ENCODE measurements around the gene SNX19. TPM values are rescaled to one million over a fixed set of nuclear protein-coding genes. Genes with fewer than 3 reads are reported as not detected.
A peak's percentile ranks its signal among the peaks of the same experiment; 100 is the strongest.

Gene SNX19
- polyA plus RNA-seq, 1 donor from 2014 or later = 25.1 TPM

- peaks cover 0 to 1% (median 0%) of the 10 kb centered on the region in 3 donors for H3K9me3 Mint-ChIP-seq
- H3K27me3 Mint-ChIP-seq = peaks cover 4% of the 10 kb centered on the region
These were observed 86.3 kb downstream of the SNX19 start for GRCh38 chr11:130829920-130830511.

DNA sequence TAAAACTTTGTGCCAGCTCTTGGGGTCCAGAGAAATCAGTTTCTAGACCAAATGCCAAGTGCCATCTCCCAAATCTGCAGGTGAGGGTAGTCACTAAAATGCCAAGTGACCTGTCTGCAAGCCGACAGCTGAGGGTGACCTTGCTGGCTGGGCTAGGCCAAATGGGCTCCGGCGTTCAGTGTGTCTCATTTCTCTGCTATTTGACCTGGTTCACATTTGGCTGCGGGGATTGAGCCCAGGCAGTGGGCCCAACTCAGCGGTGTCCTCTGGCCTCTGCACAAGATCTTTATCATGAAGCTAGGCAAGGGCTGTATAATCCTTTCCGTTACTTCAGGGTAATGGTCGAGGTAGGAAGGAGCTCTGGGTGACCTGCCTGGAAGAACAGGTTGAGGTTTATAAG is 87.5 kb downstream of the SNX19 start:
- Mint-ChIP-seq H3K36me3 (peaks cover 2% of the 10 kb centered on the region), H3K4me3 (no peak overlapping the region), H3K27ac (no peak overlapping the region), H3K4me1 (peaks cover 0 to 1% (median 0%) of the 10 kb centered on the region in 3 donors), H3K9me3 (no peaks in the 10 kb centered on the region), H3K27me3 (peaks cover 4% of the 10 kb centered on the region)

More at GRCh38 chr11:130829920-130830511, 86.3 kb downstream of the SNX19 start:
- H3K27ac Mint-ChIP-seq = no peak overlapping the region
- H3K36me3 Mint-ChIP-seq = peaks cover 2% of the 10 kb centered on the region
- H3K4me1 Mint-ChIP-seq = peaks cover 0 to 1% (median 0%) of the 10 kb centered on the region in 3 donors
- H3K4me3 Mint-ChIP-seq = peak overlapping the region in 1 of 4 donors; percentile 67

- no peaks in the 10 kb centered on the region for H3K36me3 Mint-ChIP-seq
- H3K4me3 Mint-ChIP-seq = no peak overlapping the region
- peaks cover 0 to 1% (median 0%) of the 10 kb centered on the region in 3 donors for H3K4me1 Mint-ChIP-seq
These were observed 88.6 kb downstream of the SNX19 start for GRCh38 chr11:130827451-130828377.

DNA sequence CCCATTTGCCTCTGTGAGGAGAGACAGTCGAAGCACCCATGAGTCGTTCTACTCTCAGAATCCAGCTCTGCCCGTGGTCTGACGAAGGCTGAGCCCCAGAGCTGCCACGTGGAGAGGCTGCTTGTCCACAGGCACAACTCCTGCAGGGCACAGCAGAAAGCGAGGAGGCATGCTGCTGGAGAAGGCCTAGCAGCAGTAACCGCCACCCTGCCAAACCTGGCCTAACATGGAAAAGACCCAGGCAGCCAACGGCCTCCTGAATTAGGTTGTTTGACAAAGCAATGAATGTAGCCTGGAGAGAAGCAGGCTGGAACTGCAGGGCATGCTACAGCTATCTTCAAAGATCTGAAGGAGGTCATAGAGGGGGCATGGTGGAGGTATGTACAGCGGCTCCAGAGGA is 89.7 kb downstream of the SNX19 start:
- H3K36me3 Mint-ChIP-seq = no peaks in the 10 kb centered on the region
- no peaks in the 10 kb centered on the region for H3K4me1 Mint-ChIP-seq
- H3K9me3 Mint-ChIP-seq = no peaks in the 10 kb centered on the region
- H3K27me3 Mint-ChIP-seq = peaks cover 2% of the 10 kb centered on the region
- H3K4me3 Mint-ChIP-seq = no peak overlapping the region
- H3K27ac Mint-ChIP-seq = no peak overlapping the region

More at GRCh38 chr11:130827451-130828377, 88.6 kb downstream of the SNX19 start:
- H3K27me3 Mint-ChIP-seq = peaks cover 4% of the 10 kb centered on the region
- H3K27ac Mint-ChIP-seq = peak overlapping the region in 1 of 3 donors; percentile 83
- H3K9me3 Mint-ChIP-seq = no peaks in the 10 kb centered on the region

DNA sequence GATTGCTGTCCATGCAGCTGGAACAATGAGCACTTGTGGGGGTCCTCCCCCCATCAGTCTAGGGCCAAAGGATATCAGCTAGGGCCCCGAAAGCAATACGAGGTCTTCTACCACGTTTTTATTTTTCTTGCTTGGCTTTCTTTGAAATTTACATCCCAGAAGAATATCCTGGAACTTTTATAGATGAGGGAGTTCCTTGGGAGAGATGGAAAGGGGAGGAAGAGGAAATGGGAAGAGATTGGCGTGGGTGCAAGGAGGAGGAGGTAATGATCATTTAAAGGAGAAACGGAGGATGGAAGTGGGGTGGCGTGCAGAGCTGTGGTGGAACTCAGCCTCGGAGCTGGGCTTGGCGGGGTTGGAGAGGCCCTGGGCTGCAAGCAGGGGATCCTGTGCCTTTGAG is 90.3 kb downstream of the SNX19 start:
- Mint-ChIP-seq H3K36me3 (no peaks in the 10 kb centered on the region), H3K9me3 (no peaks in the 10 kb centered on the region), H3K27me3 (peaks cover 2% of the 10 kb centered on the region), H3K27ac (peak overlapping the region in 1 of 3 donors; percentile 31), H3K4me3 (no peak overlapping the region), H3K4me1 (no peaks in the 10 kb centered on the region)

DNA sequence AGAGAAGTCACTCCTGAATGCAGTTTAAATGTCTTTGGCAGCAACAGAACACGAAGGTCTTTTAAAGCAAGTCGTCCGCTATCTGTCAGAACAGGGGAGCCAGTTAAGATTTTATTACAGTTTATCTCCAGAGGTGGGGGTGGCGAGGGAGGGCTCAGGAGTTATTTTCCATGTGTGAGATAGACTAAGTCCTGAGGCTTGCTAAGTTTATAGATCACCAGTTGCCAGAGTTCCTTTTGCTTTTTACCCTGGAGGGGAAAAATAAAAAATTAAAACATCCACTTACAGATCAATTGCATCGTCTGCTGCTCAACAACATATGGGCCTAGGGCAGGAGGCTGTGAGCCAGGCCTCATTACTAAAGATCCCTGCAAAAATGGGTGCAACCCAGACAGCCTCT is 90.7 kb downstream of the SNX19 start:
- no peak overlapping the region for H3K4me3 Mint-ChIP-seq
- H3K27ac Mint-ChIP-seq = no peak overlapping the region
- H3K27me3 Mint-ChIP-seq = peaks cover 5% of the 10 kb centered on the region
- no peaks in the 10 kb centered on the region for H3K4me1 Mint-ChIP-seq
- no peaks in the 10 kb centered on the region for H3K36me3 Mint-ChIP-seq
- H3K9me3 Mint-ChIP-seq = no peaks in the 10 kb centered on the region
